MM.1S (cell line): ENCODE data around the gene NUCKS1.

Experiments
- CTCF ChIP-seq: fragments of 300-600 bp; sonication (generic); IDR thresholded peaks from 2 replicates; pipeline ENCODE4 v1.5.1; 2016; ENCODE audit warnings: antibody characterized with exemption, low read length, mixed read lengths
- EZH2phosphoT487 ChIP-seq: fragments of 300-600 bp; sonication (generic); IDR thresholded peaks from 2 replicates; pipeline ENCODE4 v1.6.1; 2018; ENCODE audit warnings: antibody characterized with exemption, low read length

GRCh38 chr1:205797168-205797567, 47.2 kb upstream of the NUCKS1 start:
- TF ChIP-seq CTCF (no peak), EZH2phosphoT487 (no peak)
